H9 (cell line): ENCODE data around the gene TBX5. TPM values are rescaled to one million over a fixed set of nuclear protein-coding genes. Genes with fewer than 3 reads are reported as not detected.

Experiments used
- DNase-seq: peaks from one replicate; pipeline ENCODE4 v3.0.0-alpha.2; 2017
- H2AFZ ChIP-seq: one replicate; pipeline ENCODE4 v1.6.1; 2013; ENCODE audit warnings: mild to moderate bottlenecking, low read length, control low read depth, moderate library complexity
- H2AK5ac ChIP-seq: 2 replicates; pipeline ENCODE4 v1.6.1; 2013; ENCODE audit warnings: low read length, control low read depth, mixed read lengths; ENCODE audit not compliant: insufficient read length
- H2BK120ac ChIP-seq: one replicate; pipeline ENCODE4 v1.6.1; 2013; ENCODE audit warnings: low read depth, mild to moderate bottlenecking, low read length, control low read depth, inconsistent platforms; ENCODE audit not compliant: poor library complexity, severe bottlenecking
- H2BK12ac ChIP-seq: 2 replicates; pipeline ENCODE4 v1.6.1; 2013; ENCODE audit warnings: low read length, control low read depth, mixed read lengths, low read depth; ENCODE audit not compliant: insufficient read length
- H2BK15ac ChIP-seq: 2 replicates; pipeline ENCODE4 v1.6.1; 2013; ENCODE audit warnings: low read depth, low read length, control low read depth
- H2BK20ac ChIP-seq: one replicate; pipeline ENCODE4 v1.6.1; 2013; ENCODE audit warnings: low read depth, mild to moderate bottlenecking, low read length, control low read depth, inconsistent platforms; ENCODE audit not compliant: poor library complexity, severe bottlenecking
- H2BK5ac ChIP-seq: 2 replicates; pipeline ENCODE4 v1.6.1; 2013; ENCODE audit warnings: low read length, control low read depth, mixed read lengths; ENCODE audit not compliant: insufficient read length
- H3K14ac ChIP-seq: 2 replicates; pipeline ENCODE4 v1.6.1; 2013; ENCODE audit warnings: low read length, control low read depth; ENCODE audit not compliant: insufficient read depth
- H3K18ac ChIP-seq: 2 replicates; pipeline ENCODE4 v1.6.1; 2013; ENCODE audit warnings: low read depth, mild to moderate bottlenecking, mixed read lengths, low read length, control low read depth; ENCODE audit not compliant: insufficient read length
- H3K23ac ChIP-seq: 2 replicates; pipeline ENCODE4 v1.6.1; 2013; ENCODE audit warnings: low read length, control low read depth, mixed read lengths, low read depth; ENCODE audit not compliant: insufficient read length
- H3K23me2 ChIP-seq: 2 replicates; pipeline ENCODE4 v1.6.1; 2013; ENCODE audit warnings: low read depth, mild to moderate bottlenecking, mixed read lengths, low read length, control low read depth; ENCODE audit not compliant: insufficient read length, poor library complexity, severe bottlenecking
- H3K27ac ChIP-seq: 2 replicates; pipeline ENCODE4 v1.5.1; 2013; ENCODE audit warnings: low read length, control low read depth, mixed read lengths, low read depth; ENCODE audit not compliant: insufficient read length
- H3K27me3 ChIP-seq: 2 replicates; pipeline ENCODE4 v1.6.1; 2013; ENCODE audit warnings: low read length, control low read depth, inconsistent platforms; ENCODE audit not compliant: insufficient read depth
- H3K4ac ChIP-seq: 2 replicates; pipeline ENCODE4 v1.6.1; 2013; ENCODE audit warnings: low read depth, mild to moderate bottlenecking, control low read depth, inconsistent platforms, low read length, moderate library complexity
- H3K4me1 ChIP-seq: 2 replicates; pipeline ENCODE4 v1.6.1; 2013; ENCODE audit warnings: low read length, control low read depth, inconsistent platforms; ENCODE audit not compliant: insufficient read depth
- H3K4me2 ChIP-seq: 2 replicates; pipeline ENCODE4 v1.6.1; 2013; ENCODE audit warnings: low read length, control low read depth, mixed read lengths; ENCODE audit not compliant: insufficient read length, insufficient read depth
- H3K56ac ChIP-seq: 2 replicates; pipeline ENCODE4 v1.6.1; 2013; ENCODE audit warnings: low read depth, mild to moderate bottlenecking, mixed read lengths, low read length, control low read depth; ENCODE audit not compliant: insufficient read length
- H3K79me1 ChIP-seq: 2 replicates; pipeline ENCODE4 v1.6.1; 2013; ENCODE audit warnings: low read depth, mild to moderate bottlenecking, moderate library complexity, low read length, control low read depth, inconsistent platforms; ENCODE audit not compliant: insufficient read depth, poor library complexity, severe bottlenecking
- H3K79me2 ChIP-seq: 2 replicates; pipeline ENCODE4 v1.6.1; 2013; ENCODE audit warnings: low read length, control low read depth, inconsistent platforms; ENCODE audit not compliant: insufficient read depth
- H3K9ac ChIP-seq: 2 replicates; pipeline ENCODE4 v1.6.1; 2013; ENCODE audit warnings: low read length, control low read depth, mixed read lengths; ENCODE audit not compliant: insufficient read length; ENCODE audit errors: extremely low read depth
- H3K9me3 ChIP-seq: one replicate; pipeline ENCODE4 v1.6.1; 2013; ENCODE audit warnings: low read depth, low read length, inconsistent platforms; ENCODE audit not compliant: control insufficient read depth
- H3T11ph ChIP-seq: one replicate; pipeline ENCODE4 v1.6.1; 2013; ENCODE audit warnings: mild to moderate bottlenecking, low read length, control low read depth, inconsistent platforms
- H4K20me1 ChIP-seq: one replicate; pipeline ENCODE4 v1.6.1; 2013; ENCODE audit not compliant: control insufficient read depth, insufficient read length, insufficient read depth
- H4K5ac ChIP-seq: 2 replicates; pipeline ENCODE4 v1.6.1; 2013; ENCODE audit warnings: low read depth, mild to moderate bottlenecking, mixed read lengths, low read length, control low read depth; ENCODE audit not compliant: insufficient read length
- H4K8ac ChIP-seq: replicated peaks from 2 replicates; pipeline ENCODE4 v1.6.1; 2013; ENCODE audit warnings: low read length, control low read depth, mixed read lengths, low read depth; ENCODE audit not compliant: insufficient read length
- H4K91ac ChIP-seq: 2 replicates; pipeline ENCODE4 v1.6.1; 2013; ENCODE audit warnings: low read depth, mild to moderate bottlenecking, moderate library complexity, mixed read lengths, low read length, control low read depth; ENCODE audit not compliant: insufficient read length
- H3K27ac Mint-ChIP-seq, 3 experiments: 2 replicates in 2 of 3; 3 replicates in 1 of 3; pipeline ENCODE4 v1.8.0; 2020 to 2021; ENCODE audit warnings: mixed read lengths in 3 of 3, mild to moderate bottlenecking in 1 of 3, moderate library complexity in 1 of 3
- H3K27me3 Mint-ChIP-seq: 2 replicates; pipeline ENCODE4 v1.8.0; 2021; ENCODE audit warnings: low read depth, mild to moderate bottlenecking, moderate library complexity, mixed read lengths
- H3K36me3 Mint-ChIP-seq, 3 experiments: 2 replicates in 2 of 3; 3 replicates in 1 of 3; pipeline ENCODE4 v1.8.0; 2020 to 2021; ENCODE audit warnings: low read depth in 3 of 3, mixed read lengths in 3 of 3; ENCODE audit not compliant: insufficient read depth in 1 of 3
- H3K4me1 Mint-ChIP-seq, 2 experiments: 2 replicates each; pipeline ENCODE4 v1.8.0; 2020; ENCODE audit warnings: mixed read lengths in 2 of 2
- H3K4me3 Mint-ChIP-seq, 2 experiments: 2 replicates in 1 of 2; 3 replicates in 1 of 2; pipeline ENCODE4 v1.8.0; 2020 to 2021; ENCODE audit warnings: mild to moderate bottlenecking in 2 of 2, mixed read lengths in 2 of 2, moderate library complexity in 1 of 2
- H3K9me3 Mint-ChIP-seq, 2 experiments: 2 replicates in 1 of 2; 3 replicates in 1 of 2; pipeline ENCODE4 v1.8.0; 2020; ENCODE audit warnings: mild to moderate bottlenecking in 2 of 2, mixed read lengths in 2 of 2, moderate library complexity in 1 of 2
- CTCF ChIP-seq: fragments of 200-600 bp; sonication (generic); conservative IDR thresholded peaks from 3 replicates; pipeline ENCODE4 v1.8.0; 2021; ENCODE audit warnings: antibody characterized with exemption, mild to moderate bottlenecking
- WGBS: extraction: QIAGEN DNeasy Blood & Tissue Kit; methylation state at CpG from one replicate; pipeline ENCODE4 v1.1.7; 2013; ENCODE audit warnings: missing lambda C conversion rate, low lambda C conversion rate, mixed read lengths; ENCODE audit not compliant: insufficient read length; ENCODE audit errors: extremely low coverage; 5-methylcytosine and 5-hydroxymethylcytosine counted together
- total RNA-seq: library from RNA; stranded (reverse); gene quantifications from 2 replicates; pipeline ENCODE4 v1.2.1, GENCODE V29; 2021

Gene TBX5
- total RNA-seq, 1 experiment from 2014 or later, result not detected

- no peak overlapping the region for H2BK5ac ChIP-seq
- H4K8ac ChIP-seq, result no peak overlapping the region
- no peak overlapping the region for H3K4ac ChIP-seq
- H2AFZ ChIP-seq, result no peak overlapping the region
- TF ChIP-seq CTCF, result no peak
- no peak overlapping the region for H4K91ac ChIP-seq
- H4K20me1 ChIP-seq, result no peaks in the 10 kb centered on the region
- no peak overlapping the region for H2BK12ac ChIP-seq
- H3K4me2 ChIP-seq, result no peak overlapping the region
- no peaks in the 10 kb centered on the region; a peak in 1 of 7 replicates for H3K36me3 Mint-ChIP-seq
- no peak for DNase-seq
- H3T11ph ChIP-seq, result no peak overlapping the region
- H2AK5ac ChIP-seq, result no peak overlapping the region
- no peaks in the 10 kb centered on the region for H3K79me2 ChIP-seq
- H3K27ac Mint-ChIP-seq, result no peak overlapping the region
- no peak overlapping the region for H3K56ac ChIP-seq
- H3K79me1 ChIP-seq, result no peaks in the 10 kb centered on the region
- no peak overlapping the region for H4K5ac ChIP-seq
- no peak overlapping the region for H3K27ac ChIP-seq
- H3K14ac ChIP-seq, result no peak overlapping the region
- no peak overlapping the region for H2BK20ac ChIP-seq
- no CpG with 5 or more reads among the region's 4 CpGs for WGBS
- H3K4me1 Mint-ChIP-seq, result no peaks in the 10 kb centered on the region
- no peaks in the 10 kb centered on the region for H3K4me1 ChIP-seq
- H3K23ac ChIP-seq, result no peak overlapping the region
- no peak overlapping the region for H3K18ac ChIP-seq
- no peak overlapping the region for H2BK120ac ChIP-seq
- H3K9me3 ChIP-seq, result no peaks in the 10 kb centered on the region
- H2BK15ac ChIP-seq, result no peak overlapping the region
- H3K4me3 Mint-ChIP-seq, result no peak overlapping the region
- H3K9ac ChIP-seq, result no peak overlapping the region
- H3K27me3 ChIP-seq, result peaks cover 30% of the 10 kb centered on the region; the same call in 1 of the 2 replicates
- no peaks in the 10 kb centered on the region for H3K9me3 Mint-ChIP-seq
- no peaks in the 10 kb centered on the region for H3K23me2 ChIP-seq
- peaks cover 99% of the 10 kb centered on the region for H3K27me3 Mint-ChIP-seq
These were observed 15.0 kb upstream of the TBX5 start for GRCh38 chr12:114420944-114421335.
